Endodermal cell (in vitro differentiated cells): ENCODE measurements around the gene CLIC3. TPM values are rescaled to one million over a fixed set of nuclear protein-coding genes. Genes with fewer than 3 reads are reported as not detected.

Experiments
- DNase-seq: peaks from one replicate; pipeline ENCODE4 v3.0.0-alpha.2; 2017
- H3K27ac ChIP-seq: 2 replicates; pipeline ENCODE4 v1.5.1; 2013; ENCODE audit warnings: mild to moderate bottlenecking, low read depth, low read length, moderate library complexity
- H3K27me3 ChIP-seq: 2 replicates; pipeline ENCODE4 v1.6.1; 2013; ENCODE audit warnings: mild to moderate bottlenecking, low read length, moderate library complexity; ENCODE audit not compliant: insufficient read depth, control insufficient read depth, poor library complexity, severe bottlenecking
- H3K36me3 ChIP-seq: 2 replicates; pipeline ENCODE4 v1.7.0; 2013; ENCODE audit warnings: mild to moderate bottlenecking, low read length, moderate library complexity; ENCODE audit not compliant: control insufficient read depth, insufficient read depth
- H3K4me1 ChIP-seq: one replicate; pipeline ENCODE4 v1.7.0; 2013; ENCODE audit warnings: low read length; ENCODE audit not compliant: control insufficient read depth, insufficient read depth
- H3K4me3 ChIP-seq: 2 replicates; pipeline ENCODE4 v1.5.1; 2013; ENCODE audit warnings: mild to moderate bottlenecking, low read length, moderate library complexity
- H3K9ac ChIP-seq: 2 replicates; pipeline ENCODE4 v1.6.1; 2013; ENCODE audit warnings: mild to moderate bottlenecking, low read length, moderate library complexity; ENCODE audit not compliant: poor library complexity, severe bottlenecking; ENCODE audit errors: extremely low read depth
- H3K9me3 ChIP-seq: 2 replicates; pipeline ENCODE4 v1.6.1; 2013; ENCODE audit warnings: mild to moderate bottlenecking, low read length, moderate library complexity; ENCODE audit not compliant: control insufficient read depth
- H3K27ac Mint-ChIP-seq: 2 replicates; pipeline ENCODE4 v1.8.0; 2020; ENCODE audit warnings: mixed read lengths
- H3K27me3 Mint-ChIP-seq: 2 replicates; pipeline ENCODE4 v1.8.0; 2021; ENCODE audit warnings: mild to moderate bottlenecking, mixed read lengths; ENCODE audit not compliant: insufficient read depth
- H3K36me3 Mint-ChIP-seq: 2 replicates; pipeline ENCODE4 v1.8.0; 2020; ENCODE audit warnings: low read depth, mixed read lengths
- H3K4me1 Mint-ChIP-seq: 2 replicates; pipeline ENCODE4 v1.8.0; 2020; ENCODE audit warnings: mixed read lengths
- H3K4me3 Mint-ChIP-seq: 2 replicates; pipeline ENCODE4 v1.8.0; 2020; ENCODE audit warnings: mild to moderate bottlenecking, moderate library complexity, mixed read lengths
- H3K9me3 Mint-ChIP-seq: 2 replicates; pipeline ENCODE4 v1.8.0; 2020; ENCODE audit warnings: mild to moderate bottlenecking, mixed read lengths
- WGBS, 2 experiments: methylation state at CpG; one replicate each; pipeline versions ENCODE4 v1.1.5 to v1.1.7; 2013; ENCODE audit warnings: missing lambda C conversion rate in 2 of 2, mixed read lengths in 1 of 2; ENCODE audit not compliant: insufficient coverage in 1 of 2, insufficient read length in 1 of 2; 5-methylcytosine and 5-hydroxymethylcytosine counted together
- total RNA-seq, 2 donors: library from RNA; stranded (reverse); fragmentation: NEBNext Ultra II Directional in 1 of 2; extraction: Animal tissue kit (Norgen Biotek cat#: 25700) in 1 of 2; gene quantifications; 2 replicates in 1 of 2; 3 replicates in 1 of 2; pipeline ENCODE4 v1.2.1, GENCODE V29; 2021
- TF ChIP-seq, protein P1 (sequence below): fragments of 200-600 bp; sonication (generic); conservative IDR thresholded peaks from 2 replicates; pipeline ENCODE4 v1.5.0; 2021; ENCODE audit warnings: antibody characterized with exemption, mild to moderate bottlenecking

Gene CLIC3
- total RNA-seq, 2 donors from 2014 or later: 0.46 TPM; not detected in 1

DNA sequence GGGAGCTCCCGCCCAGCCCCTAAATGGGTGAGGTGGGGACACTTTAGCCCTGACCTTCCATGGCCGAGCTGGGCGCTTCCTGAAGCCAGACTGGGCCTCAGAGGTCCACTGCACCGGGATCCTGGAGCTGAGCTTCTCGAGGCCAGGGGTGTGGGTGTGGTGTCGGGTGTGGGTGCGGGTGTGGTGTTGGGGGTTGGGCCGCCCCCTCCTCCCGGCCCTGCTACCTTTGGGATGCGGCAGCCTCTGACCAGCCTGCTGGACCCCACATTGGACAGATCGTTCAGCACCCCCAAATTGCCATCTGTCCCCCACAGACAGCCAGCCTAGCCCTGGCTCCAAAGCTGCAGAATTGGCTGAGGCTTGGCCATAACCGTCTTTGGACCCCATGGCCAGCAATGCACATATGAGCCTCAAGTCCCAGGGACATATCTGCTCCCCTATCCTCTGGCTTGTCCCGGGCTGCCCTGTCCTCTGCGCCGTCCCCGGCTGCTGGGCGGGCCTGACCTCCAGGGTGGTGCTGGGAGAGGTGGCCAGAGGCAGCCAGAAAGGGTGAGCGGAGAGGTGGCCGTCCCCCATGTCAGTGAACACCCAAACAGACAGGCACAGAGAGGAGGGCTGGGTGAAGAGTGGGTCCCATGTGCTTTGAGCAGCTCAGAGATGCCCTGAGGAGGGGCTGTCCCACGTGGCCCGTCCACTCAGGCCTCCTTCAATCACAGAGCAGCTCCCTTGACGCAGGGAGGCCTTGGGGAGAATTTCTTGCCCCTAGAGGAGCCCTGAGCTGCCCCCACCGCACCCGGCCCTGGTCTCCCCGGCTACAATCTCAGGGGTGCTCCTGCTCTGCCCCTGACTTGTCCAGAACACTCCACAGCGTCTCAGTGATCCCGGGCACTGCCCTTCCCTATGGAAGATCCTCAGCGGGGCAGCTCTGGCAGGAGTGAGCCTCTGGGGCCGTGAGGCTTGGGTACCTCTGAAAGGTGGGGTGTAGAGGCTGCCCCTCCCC lies 22.4 kb downstream of the CLIC3 start:
- H3K4me1 ChIP-seq: no peaks in the 10 kb centered on the region
- H3K27ac ChIP-seq: no peak overlapping the region
- no peaks in the 10 kb centered on the region for H3K36me3 Mint-ChIP-seq
- no peaks in the 10 kb centered on the region for H3K36me3 ChIP-seq
- H3K27ac Mint-ChIP-seq: no peak overlapping the region
- no peak overlapping the region for H3K4me3 Mint-ChIP-seq
- no peaks in the 10 kb centered on the region for H3K9me3 ChIP-seq
- no peak for DNase-seq
- TF ChIP-seq, protein P1, sequence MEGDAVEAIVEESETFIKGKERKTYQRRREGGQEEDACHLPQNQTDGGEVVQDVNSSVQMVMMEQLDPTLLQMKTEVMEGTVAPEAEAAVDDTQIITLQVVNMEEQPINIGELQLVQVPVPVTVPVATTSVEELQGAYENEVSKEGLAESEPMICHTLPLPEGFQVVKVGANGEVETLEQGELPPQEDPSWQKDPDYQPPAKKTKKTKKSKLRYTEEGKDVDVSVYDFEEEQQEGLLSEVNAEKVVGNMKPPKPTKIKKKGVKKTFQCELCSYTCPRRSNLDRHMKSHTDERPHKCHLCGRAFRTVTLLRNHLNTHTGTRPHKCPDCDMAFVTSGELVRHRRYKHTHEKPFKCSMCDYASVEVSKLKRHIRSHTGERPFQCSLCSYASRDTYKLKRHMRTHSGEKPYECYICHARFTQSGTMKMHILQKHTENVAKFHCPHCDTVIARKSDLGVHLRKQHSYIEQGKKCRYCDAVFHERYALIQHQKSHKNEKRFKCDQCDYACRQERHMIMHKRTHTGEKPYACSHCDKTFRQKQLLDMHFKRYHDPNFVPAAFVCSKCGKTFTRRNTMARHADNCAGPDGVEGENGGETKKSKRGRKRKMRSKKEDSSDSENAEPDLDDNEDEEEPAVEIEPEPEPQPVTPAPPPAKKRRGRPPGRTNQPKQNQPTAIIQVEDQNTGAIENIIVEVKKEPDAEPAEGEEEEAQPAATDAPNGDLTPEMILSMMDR: no peak
- H3K27me3 ChIP-seq: peaks cover 6% of the 10 kb centered on the region
- no peak overlapping the region for H3K4me3 ChIP-seq
- WGBS, 2 experiments: 89 to 90% methylated on average over 14 to 29 of the region's 29 CpGs
- H3K4me1 Mint-ChIP-seq: peaks cover 2% of the 10 kb centered on the region
- H3K9me3 Mint-ChIP-seq: no peaks in the 10 kb centered on the region
- H3K9ac ChIP-seq: no peak overlapping the region
- peaks cover 2% of the 10 kb centered on the region for H3K27me3 Mint-ChIP-seq

DNA sequence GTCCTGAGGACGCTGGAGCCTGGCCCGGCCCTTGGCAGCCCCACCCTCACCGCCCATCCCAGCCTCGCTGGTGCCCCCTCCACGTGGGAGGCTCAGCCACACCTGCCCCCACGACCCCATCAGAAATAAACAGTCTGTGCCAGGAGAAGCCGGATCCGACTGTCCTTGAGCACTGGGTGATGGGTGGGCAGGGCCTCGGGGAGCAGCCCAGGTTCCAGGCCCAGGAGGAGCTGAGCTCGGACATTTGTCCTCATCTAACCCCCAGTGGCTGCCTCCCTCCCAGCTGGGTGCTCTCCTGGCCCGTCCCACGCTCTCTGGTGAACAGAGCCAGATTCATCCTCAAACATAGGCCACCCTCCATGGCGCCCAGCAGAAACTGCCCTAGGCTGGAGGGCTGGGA lies 23.6 kb downstream of the CLIC3 start:
- Mint-ChIP-seq H3K9me3 (no peaks in the 10 kb centered on the region), H3K36me3 (no peaks in the 10 kb centered on the region), H3K4me1 (peaks cover 2% of the 10 kb centered on the region), H3K4me3 (no peak overlapping the region), H3K27me3 (peaks cover 2% of the 10 kb centered on the region), H3K27ac (no peak overlapping the region)
- Histone ChIP-seq H3K36me3 (no peaks in the 10 kb centered on the region), H3K9ac (no peak overlapping the region), H3K9me3 (no peaks in the 10 kb centered on the region), H3K4me1 (no peaks in the 10 kb centered on the region), H3K27ac (no peak overlapping the region), H3K4me3 (no peak overlapping the region), H3K27me3 (peaks cover 6% of the 10 kb centered on the region)
- TF ChIP-seq, protein P1: no peak
- 71 to 78% methylated on average over 4 to 13 of the region's 13 CpGs for WGBS, 2 experiments
- DNase-seq: no peak

DNA sequence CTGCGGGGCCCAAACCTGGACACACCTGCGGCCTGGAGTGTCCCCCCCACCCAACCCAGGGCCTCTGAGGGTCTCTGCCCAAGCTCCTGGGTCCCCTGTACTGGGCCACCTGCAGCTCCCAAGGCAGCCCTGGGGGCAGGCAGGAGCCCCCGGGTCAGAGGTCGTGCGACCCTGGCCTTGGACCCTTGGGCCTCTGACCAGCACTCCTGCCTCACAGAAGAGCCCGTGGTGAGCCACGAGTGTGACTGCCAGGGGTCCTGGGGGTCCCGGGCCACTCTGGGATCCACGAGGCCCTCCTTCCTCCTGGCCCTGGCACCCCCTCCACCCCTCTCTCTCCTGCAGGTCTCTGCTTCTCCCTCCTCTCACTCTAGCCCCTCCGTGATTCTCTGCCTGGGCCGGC lies 24.0 kb downstream of the CLIC3 start:
- Histone ChIP-seq H3K27ac (no peak overlapping the region), H3K9me3 (no peaks in the 10 kb centered on the region), H3K9ac (no peak overlapping the region), H3K27me3 (peaks cover 3% of the 10 kb centered on the region), H3K36me3 (no peaks in the 10 kb centered on the region), H3K4me3 (no peak overlapping the region), H3K4me1 (no peaks in the 10 kb centered on the region)
- H3K9me3 Mint-ChIP-seq: no peaks in the 10 kb centered on the region
- DNase-seq: no peak
- TF ChIP-seq, protein P1: no peak
- no peak overlapping the region for H3K27ac Mint-ChIP-seq
- no peak overlapping the region for H3K4me3 Mint-ChIP-seq
- 88 to 91% methylated on average over 8 to 11 of the region's 11 CpGs for WGBS, 2 experiments
- H3K27me3 Mint-ChIP-seq: peaks cover under 1% of the 10 kb centered on the region
- H3K4me1 Mint-ChIP-seq: peaks cover under 1% of the 10 kb centered on the region
- H3K36me3 Mint-ChIP-seq: no peaks in the 10 kb centered on the region
